ENCODE results near the gene KDM4B. TPM values are rescaled to one million over a fixed set of nuclear protein-coding genes. Genes with fewer than 3 reads are reported as not detected.

The KDM4B gene
- total and polyA plus RNA-seq, 7 donors, result 9.3 to 45.9 (median 29.5) TPM

DNA sequence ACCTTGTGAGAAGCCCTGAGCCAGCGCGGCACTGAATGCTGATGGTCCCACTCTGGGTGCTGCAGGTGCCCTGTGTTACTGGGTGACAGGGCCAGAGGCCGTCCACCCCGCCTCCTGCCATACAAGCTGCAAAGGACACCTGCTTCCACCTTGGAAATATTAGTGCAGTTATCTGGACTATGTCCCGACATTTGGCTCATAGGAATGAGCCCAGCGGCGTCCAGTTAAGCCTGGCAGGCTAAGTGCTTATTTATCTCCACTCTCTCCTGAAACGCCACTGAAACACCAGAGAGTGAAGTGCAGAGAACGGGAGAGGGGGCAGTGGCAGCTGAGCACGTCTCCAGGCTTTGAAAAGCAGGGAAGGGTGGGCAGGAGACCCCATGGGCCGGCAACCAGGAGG, 145.8 kb downstream of the KDM4B start:
- H3K27ac ChIP-seq, result no peak overlapping the region
- no peak for ATAC-seq
- intact Hi-C loops (cut with DNase I), result no loop called here
- peaks cover 0 to 46% of the 10 kb centered on the region in 2 donors for H3K36me3 ChIP-seq (ENCODE audit: insufficient read depth in 1 of 2, low read depth in 1 of 2)
- WGBS, 3 donors, result 73 to 85% (median 83%) methylated on average over 10 to 11 of the region's 11 CpGs
- H3K9me3 ChIP-seq, result no peaks in the 10 kb centered on the region
- TF ChIP-seq, protein P1, sequence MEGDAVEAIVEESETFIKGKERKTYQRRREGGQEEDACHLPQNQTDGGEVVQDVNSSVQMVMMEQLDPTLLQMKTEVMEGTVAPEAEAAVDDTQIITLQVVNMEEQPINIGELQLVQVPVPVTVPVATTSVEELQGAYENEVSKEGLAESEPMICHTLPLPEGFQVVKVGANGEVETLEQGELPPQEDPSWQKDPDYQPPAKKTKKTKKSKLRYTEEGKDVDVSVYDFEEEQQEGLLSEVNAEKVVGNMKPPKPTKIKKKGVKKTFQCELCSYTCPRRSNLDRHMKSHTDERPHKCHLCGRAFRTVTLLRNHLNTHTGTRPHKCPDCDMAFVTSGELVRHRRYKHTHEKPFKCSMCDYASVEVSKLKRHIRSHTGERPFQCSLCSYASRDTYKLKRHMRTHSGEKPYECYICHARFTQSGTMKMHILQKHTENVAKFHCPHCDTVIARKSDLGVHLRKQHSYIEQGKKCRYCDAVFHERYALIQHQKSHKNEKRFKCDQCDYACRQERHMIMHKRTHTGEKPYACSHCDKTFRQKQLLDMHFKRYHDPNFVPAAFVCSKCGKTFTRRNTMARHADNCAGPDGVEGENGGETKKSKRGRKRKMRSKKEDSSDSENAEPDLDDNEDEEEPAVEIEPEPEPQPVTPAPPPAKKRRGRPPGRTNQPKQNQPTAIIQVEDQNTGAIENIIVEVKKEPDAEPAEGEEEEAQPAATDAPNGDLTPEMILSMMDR (IDR thresholded peaks at IDR 0.05), result no peak
- no peaks in the 10 kb centered on the region for H3K4me1 ChIP-seq
- DNase-seq, result no peak
- H3K4me3 ChIP-seq, result no peak overlapping the region
- no peaks in the 10 kb centered on the region for H3K27me3 ChIP-seq (ENCODE audit: insufficient read depth in 3 of 3, low read length in 2 of 3)

DNA sequence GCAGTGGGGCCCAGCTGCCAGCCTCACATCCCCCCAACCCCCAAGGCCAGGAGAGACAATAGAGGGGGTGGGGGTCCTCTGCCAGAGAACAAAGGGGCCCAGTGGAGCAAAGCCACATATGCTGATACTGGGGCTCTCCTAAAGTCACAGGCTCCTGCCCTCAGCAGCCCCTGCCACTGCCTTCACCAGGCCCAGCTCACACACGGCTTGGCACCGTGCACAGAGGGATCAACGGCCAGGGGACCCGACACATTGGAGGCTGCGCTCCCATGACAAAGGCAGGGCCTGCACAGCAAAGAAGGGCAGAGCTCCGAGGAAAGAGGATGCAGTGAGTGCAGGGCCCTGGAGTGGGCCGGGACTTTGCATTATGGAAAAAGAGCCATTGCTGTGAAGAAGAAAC, 146.4 kb downstream of the KDM4B start:
- Histone ChIP-seq H3K27ac (no peak overlapping the region), H3K9me3 (no peaks in the 10 kb centered on the region), H3K4me3 (no peak overlapping the region), H3K27me3 (ENCODE audit: insufficient read depth in 3 of 3, low read length in 2 of 3) (no peaks in the 10 kb centered on the region), H3K36me3 (ENCODE audit: insufficient read depth in 1 of 2, low read depth in 1 of 2) (peaks cover 0 to 52% of the 10 kb centered on the region in 2 donors), H3K4me1 (no peaks in the 10 kb centered on the region)
- TF ChIP-seq, protein P1 (IDR thresholded peaks at IDR 0.05), result no peak
- 93 to 97% (median 96%) methylated on average over 7 of the region's 7 CpGs for WGBS, 3 donors
- ATAC-seq, result no peak
- no peak for DNase-seq
- intact Hi-C loops (cut with DNase I), result no loop called here

DNA sequence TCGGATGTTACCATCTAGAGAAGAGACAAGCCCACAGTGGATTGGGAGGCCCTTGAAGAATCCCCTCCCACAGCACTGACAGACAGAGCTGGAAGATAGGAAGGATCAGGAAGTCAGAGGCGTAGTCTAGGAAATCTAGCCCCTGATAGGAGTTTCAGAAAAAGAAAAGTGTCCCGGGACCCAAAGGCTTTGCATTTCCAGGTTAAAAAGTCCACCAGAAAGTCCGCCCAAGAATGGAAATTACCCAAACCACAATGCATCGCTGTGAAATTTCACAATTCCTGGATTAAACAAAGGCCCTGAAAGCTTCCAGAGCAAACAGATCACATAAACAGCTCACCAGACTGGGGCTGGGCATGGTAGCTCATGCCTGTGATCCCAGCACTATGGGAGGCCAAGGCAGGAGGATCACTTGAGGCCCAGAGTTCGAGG, 146.9 kb downstream of the KDM4B start:
- H3K27ac ChIP-seq, result no peak overlapping the region
- H3K36me3 ChIP-seq (ENCODE audit: insufficient read depth in 1 of 2, low read depth in 1 of 2), result peaks cover 0 to 53% of the 10 kb centered on the region in 2 donors
- no peak for ATAC-seq

DNA sequence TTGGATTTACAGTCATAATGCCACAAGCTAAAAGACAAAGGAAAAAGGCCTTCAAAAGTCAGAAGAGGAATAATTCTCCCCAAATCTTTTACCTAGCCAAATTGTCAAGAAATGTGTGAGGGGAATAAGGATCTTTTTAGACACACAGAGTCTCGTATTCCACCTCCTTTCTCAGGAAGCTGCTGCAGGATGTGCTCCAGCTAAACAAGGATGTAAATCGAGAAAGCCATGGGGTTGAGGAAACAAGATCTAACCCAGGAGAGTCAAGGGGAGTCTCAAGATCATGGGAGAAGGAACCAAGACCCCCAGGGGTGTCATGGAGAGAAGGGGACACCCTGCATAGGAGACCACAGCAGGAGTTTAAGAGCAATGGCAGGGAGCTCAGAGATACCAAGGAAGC, 147.4 kb downstream of the KDM4B start:
- H3K36me3 ChIP-seq (ENCODE audit: insufficient read depth in 1 of 2, low read depth in 1 of 2), result peaks cover 0 to 50% of the 10 kb centered on the region in 2 donors
- no peaks in the 10 kb centered on the region for H3K9me3 ChIP-seq
- intact Hi-C loops (cut with DNase I), result no loop called here
- DNase-seq, result no peak
- 91 to 96% (median 95%) methylated on average over 2 of the region's 2 CpGs for WGBS, 3 donors
- ATAC-seq, result no peak
- no peak overlapping the region for H3K4me3 ChIP-seq
- no peaks in the 10 kb centered on the region for H3K4me1 ChIP-seq
- no peaks in the 10 kb centered on the region for H3K27me3 ChIP-seq (ENCODE audit: insufficient read depth in 3 of 3, low read length in 2 of 3)
- H3K27ac ChIP-seq, result no peak overlapping the region
- TF ChIP-seq, protein P1 (IDR thresholded peaks at IDR 0.05), result no peak

More for the DNA sequence above, 146.9 kb downstream of the KDM4B start:
- TF ChIP-seq, protein P1 (IDR thresholded peaks at IDR 0.05), result no peak
- Histone ChIP-seq H3K4me3 (no peak overlapping the region), H3K9me3 (no peaks in the 10 kb centered on the region), H3K27me3 (ENCODE audit: insufficient read depth in 3 of 3, low read length in 2 of 3) (no peaks in the 10 kb centered on the region), H3K4me1 (no peaks in the 10 kb centered on the region)
- DNase-seq, result no peak
- WGBS, 3 donors, result 91 to 97% (median 97%) methylated on average over 6 of the region's 6 CpGs
- intact Hi-C loops (cut with DNase I), result no loop called here

DNA sequence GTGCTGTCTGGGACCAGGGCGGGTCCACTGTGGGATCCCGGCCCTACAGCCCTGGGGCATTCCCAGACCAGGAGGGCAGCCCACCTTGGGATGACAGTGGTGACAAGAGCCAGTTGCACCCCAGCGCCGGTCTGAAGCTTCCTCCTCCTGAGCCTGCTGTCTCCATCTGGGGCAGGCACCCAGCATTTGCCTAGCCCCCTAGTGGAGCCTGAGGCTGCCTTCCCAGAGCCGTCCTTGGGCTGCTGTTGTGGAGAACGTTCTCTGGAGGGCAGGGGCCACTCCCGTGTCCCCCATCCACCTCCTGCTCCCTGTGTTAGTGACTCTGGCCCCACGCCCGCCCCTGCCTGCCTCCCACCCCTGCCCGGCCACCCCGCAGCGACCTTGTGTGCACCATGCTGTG, 148.5 kb downstream of the KDM4B start:
- WGBS, 3 donors, result 85 to 93% (median 89%) methylated on average over 8 to 12 of the region's 12 CpGs
- intact Hi-C loops (cut with DNase I), result no loop called here
- ATAC-seq, result no peak
- no peak for DNase-seq
- H3K4me1 ChIP-seq, result no peaks in the 10 kb centered on the region
- no peaks in the 10 kb centered on the region for H3K9me3 ChIP-seq
- no peak overlapping the region for H3K27ac ChIP-seq
- peaks cover 0 to 50% of the 10 kb centered on the region in 2 donors for H3K36me3 ChIP-seq (ENCODE audit: insufficient read depth in 1 of 2, low read depth in 1 of 2)
- no peak overlapping the region for H3K4me3 ChIP-seq
- H3K27me3 ChIP-seq (ENCODE audit: insufficient read depth in 3 of 3, low read length in 2 of 3), result no peaks in the 10 kb centered on the region
- TF ChIP-seq, protein P1 (IDR thresholded peaks at IDR 0.05), result no peak

Measured in psoas muscle (tissue), 8 donors.